AG08396 (cell line): ENCODE measurements around the gene OR51L1.

Source experiments
- DNase-seq: peaks from one replicate; pipeline ENCODE4 v3.0.0; 2012; ENCODE audit warnings: low spot score, mixed read lengths

Gene OR51L1

GRCh38 chr11:5046754-5047330 lies 52.2 kb downstream of the OR51L1 start:
- DNase-seq = no peak
